Measurements from ENCODE around the gene APOL4.

DNA sequence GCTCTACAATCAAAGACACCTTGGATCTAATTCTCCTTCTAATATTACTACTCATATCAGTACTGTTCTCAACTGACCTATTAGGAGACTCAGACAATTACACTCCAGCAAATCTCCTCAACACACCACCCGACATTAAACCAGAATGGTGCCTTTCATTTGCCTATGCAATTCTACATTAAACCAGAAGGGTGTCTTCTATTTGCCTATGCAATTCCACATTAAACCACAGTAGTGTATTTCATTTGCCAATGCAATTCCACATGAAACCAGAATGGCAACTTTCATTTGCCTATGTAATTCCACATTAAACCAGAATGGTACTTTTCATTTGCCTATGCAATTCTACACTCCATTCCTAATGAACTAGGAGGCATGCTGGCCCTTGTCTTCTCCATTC, 25.7 kb downstream of the APOL4 start:
- no peak for TF ChIP-seq POLR2A (IDR thresholded peaks at IDR 0.05)
- TF ChIP-seq, protein P1, sequence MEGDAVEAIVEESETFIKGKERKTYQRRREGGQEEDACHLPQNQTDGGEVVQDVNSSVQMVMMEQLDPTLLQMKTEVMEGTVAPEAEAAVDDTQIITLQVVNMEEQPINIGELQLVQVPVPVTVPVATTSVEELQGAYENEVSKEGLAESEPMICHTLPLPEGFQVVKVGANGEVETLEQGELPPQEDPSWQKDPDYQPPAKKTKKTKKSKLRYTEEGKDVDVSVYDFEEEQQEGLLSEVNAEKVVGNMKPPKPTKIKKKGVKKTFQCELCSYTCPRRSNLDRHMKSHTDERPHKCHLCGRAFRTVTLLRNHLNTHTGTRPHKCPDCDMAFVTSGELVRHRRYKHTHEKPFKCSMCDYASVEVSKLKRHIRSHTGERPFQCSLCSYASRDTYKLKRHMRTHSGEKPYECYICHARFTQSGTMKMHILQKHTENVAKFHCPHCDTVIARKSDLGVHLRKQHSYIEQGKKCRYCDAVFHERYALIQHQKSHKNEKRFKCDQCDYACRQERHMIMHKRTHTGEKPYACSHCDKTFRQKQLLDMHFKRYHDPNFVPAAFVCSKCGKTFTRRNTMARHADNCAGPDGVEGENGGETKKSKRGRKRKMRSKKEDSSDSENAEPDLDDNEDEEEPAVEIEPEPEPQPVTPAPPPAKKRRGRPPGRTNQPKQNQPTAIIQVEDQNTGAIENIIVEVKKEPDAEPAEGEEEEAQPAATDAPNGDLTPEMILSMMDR (IDR thresholded peaks at IDR 0.05) = peak in 1 of 4 donors; percentile 11
